MCF 10A (cell line): ENCODE data around the gene NCOA7. TPM values are rescaled to one million over a fixed set of nuclear protein-coding genes. Genes with fewer than 3 reads are reported as not detected.

Experiments used
- BruUV-seq: library from RNA; stranded (reverse); fragments of 400-500 nt; replicated peaks from 2 replicates; lab custom pipeline; 2021; lab: Mats Ljungman, UMichigan
- CTCF ChIA-PET: fragments of 300-600 bp; sonication (Branson Sonifier 250); formaldehyde crosslinking; extraction: SDS; loops from one replicate; lab custom pipeline; 2021; ENCODE audit warnings: antibody characterized with exemption, inconsistent platforms; lab: Yijun Ruan, JAX
- POLR2A ChIA-PET: fragments of 300-600, 350-650 bp; sonication (Branson Sonifier 250); formaldehyde crosslinking; extraction: SDS; loops from one replicate; lab custom pipeline; 2020; ENCODE audit warnings: antibody characterized with exemption, inconsistent platforms; lab: Yijun Ruan, JAX
- DNase-seq: peaks from one replicate; pipeline ENCODE4 v3.0.0-alpha.2; 2018; ENCODE audit not compliant: unreplicated experiment
- H3K27ac Mint-ChIP-seq: one replicate; pipeline ENCODE4 v1.8.0; 2022; ENCODE audit warnings: mild to moderate bottlenecking, low read depth, mixed read lengths; ENCODE audit not compliant: unreplicated experiment
- H3K27me3 Mint-ChIP-seq: one replicate; pipeline ENCODE4 v1.8.0; 2022; ENCODE audit warnings: mixed read lengths; ENCODE audit not compliant: insufficient read depth, unreplicated experiment
- H3K36me3 Mint-ChIP-seq: one replicate; pipeline ENCODE4 v1.8.0; 2022; ENCODE audit warnings: mild to moderate bottlenecking, moderate library complexity, mixed read lengths; ENCODE audit not compliant: insufficient read depth, unreplicated experiment
- H3K4me1 Mint-ChIP-seq: one replicate; pipeline ENCODE4 v1.8.0; 2022; ENCODE audit warnings: mixed read lengths; ENCODE audit not compliant: insufficient read depth, unreplicated experiment
- H3K4me3 Mint-ChIP-seq: one replicate; pipeline ENCODE4 v1.8.0; 2022; ENCODE audit warnings: mild to moderate bottlenecking, moderate library complexity, mixed read lengths; ENCODE audit not compliant: unreplicated experiment
- H3K9me3 Mint-ChIP-seq: one replicate; pipeline ENCODE4 v1.8.0; 2022; ENCODE audit warnings: mixed read lengths; ENCODE audit not compliant: unreplicated experiment
- intact Hi-C: fragments of 100-400 bp; cut with micrococcal nuclease; formaldehyde crosslinking; loops from 2 replicates; pipeline ENCODE4 v1.14.1; 2022
- total RNA-seq: library from RNA; stranded (reverse); gene quantifications from 2 replicates; pipeline ENCODE4 v1.2.3, GENCODE V29; 2022
- TF ChIP-seq, protein P1 (sequence below): fragments of 200-600 bp; IDR thresholded peaks from one replicate; pipeline ENCODE4 v1.8.0; 2022; ENCODE audit warnings: antibody characterized with exemption, mild to moderate bottlenecking; ENCODE audit not compliant: unreplicated experiment

The NCOA7 gene
- total RNA-seq, 1 experiment from 2014 or later: 52.3 TPM

DNA sequence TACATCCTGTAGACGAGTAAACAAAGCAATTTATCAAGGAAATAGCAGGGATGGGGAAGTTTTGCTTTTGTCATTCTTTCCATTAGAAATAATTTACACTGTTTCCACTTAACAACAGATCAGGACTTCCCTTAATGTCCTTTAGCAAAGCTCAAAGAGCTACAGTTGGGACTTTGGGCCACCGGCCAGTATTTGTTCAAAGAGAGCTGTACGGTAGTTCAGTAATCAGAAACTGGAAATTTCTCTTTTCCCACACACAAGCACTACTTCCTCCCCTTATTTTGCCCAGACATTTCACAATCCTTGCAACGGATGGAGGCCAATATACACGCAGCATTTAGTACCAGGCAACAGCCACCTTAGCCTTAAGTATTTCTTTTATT is 153.7 kb downstream of the NCOA7 start:
- TF ChIP-seq, protein P1, sequence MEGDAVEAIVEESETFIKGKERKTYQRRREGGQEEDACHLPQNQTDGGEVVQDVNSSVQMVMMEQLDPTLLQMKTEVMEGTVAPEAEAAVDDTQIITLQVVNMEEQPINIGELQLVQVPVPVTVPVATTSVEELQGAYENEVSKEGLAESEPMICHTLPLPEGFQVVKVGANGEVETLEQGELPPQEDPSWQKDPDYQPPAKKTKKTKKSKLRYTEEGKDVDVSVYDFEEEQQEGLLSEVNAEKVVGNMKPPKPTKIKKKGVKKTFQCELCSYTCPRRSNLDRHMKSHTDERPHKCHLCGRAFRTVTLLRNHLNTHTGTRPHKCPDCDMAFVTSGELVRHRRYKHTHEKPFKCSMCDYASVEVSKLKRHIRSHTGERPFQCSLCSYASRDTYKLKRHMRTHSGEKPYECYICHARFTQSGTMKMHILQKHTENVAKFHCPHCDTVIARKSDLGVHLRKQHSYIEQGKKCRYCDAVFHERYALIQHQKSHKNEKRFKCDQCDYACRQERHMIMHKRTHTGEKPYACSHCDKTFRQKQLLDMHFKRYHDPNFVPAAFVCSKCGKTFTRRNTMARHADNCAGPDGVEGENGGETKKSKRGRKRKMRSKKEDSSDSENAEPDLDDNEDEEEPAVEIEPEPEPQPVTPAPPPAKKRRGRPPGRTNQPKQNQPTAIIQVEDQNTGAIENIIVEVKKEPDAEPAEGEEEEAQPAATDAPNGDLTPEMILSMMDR: no peak
- peak; percentile 93 for DNase-seq
- peaks cover 72% of the 10 kb centered on the region for H3K4me1 Mint-ChIP-seq
- CTCF ChIA-PET: interaction anchor here (1.1 to 1.5 kb wide), 4 partner anchors 9 to 86 kb away, joined by 3 to 5 read pairs (median 4); partner anchors contain the start of gene HINT3
- peak overlapping the region; percentile 92 for H3K27ac Mint-ChIP-seq
- intact Hi-C loops: no loop called here
- H3K9me3 Mint-ChIP-seq: no peaks in the 10 kb centered on the region
- BruUV-seq: no TSS peak
- POLR2A ChIA-PET: interaction anchor here (0.6 to 11.4 kb wide), 11 partner anchors 9 to 774 kb away, joined by 3 to 305 read pairs (median 12); partner anchors contain the start of genes HINT3 and NCOA7
- H3K27me3 Mint-ChIP-seq: no peaks in the 10 kb centered on the region
- no peaks in the 10 kb centered on the region for H3K36me3 Mint-ChIP-seq
- H3K4me3 Mint-ChIP-seq: no peak overlapping the region

DNA sequence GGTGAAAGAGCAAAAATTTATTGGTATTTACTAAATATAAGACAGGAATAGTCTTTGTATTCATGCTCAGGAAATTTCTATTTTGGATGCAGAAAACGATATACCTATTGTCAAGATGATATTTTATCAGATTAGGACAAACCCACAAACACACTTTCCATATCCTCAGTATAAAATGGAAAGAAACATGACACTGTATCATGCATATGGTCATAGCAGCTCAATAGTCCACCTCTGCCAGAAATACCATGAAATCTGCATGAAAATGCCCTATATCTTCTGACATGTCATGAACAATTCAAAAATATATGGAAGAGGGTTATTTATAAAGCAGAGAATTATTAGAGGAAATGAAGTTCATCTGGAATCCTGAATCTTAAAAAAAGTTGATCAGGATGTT is 154.1 kb downstream of the NCOA7 start:
- CTCF ChIA-PET: interaction anchor here (1.1 to 3.8 kb wide), 3 partner anchors 8 to 25 kb away, joined by 3 to 13 read pairs (median 5); no protein-coding TSS in a partner anchor
- Mint-ChIP-seq H3K4me3 (no peak overlapping the region), H3K4me1 (peaks cover 70% of the 10 kb centered on the region), H3K27me3 (no peaks in the 10 kb centered on the region), H3K9me3 (no peaks in the 10 kb centered on the region), H3K36me3 (no peaks in the 10 kb centered on the region), H3K27ac (peak overlapping the region; percentile 92)
- DNase-seq: no peak
- no TSS peak for BruUV-seq
- POLR2A ChIA-PET: interaction anchor here (0.6 to 11.4 kb wide), 11 partner anchors 9 to 773 kb away, joined by 3 to 305 read pairs (median 8); partner anchors contain the start of genes HINT3 and NCOA7
- TF ChIP-seq, protein P1: no peak
- intact Hi-C loops: no loop called here

DNA sequence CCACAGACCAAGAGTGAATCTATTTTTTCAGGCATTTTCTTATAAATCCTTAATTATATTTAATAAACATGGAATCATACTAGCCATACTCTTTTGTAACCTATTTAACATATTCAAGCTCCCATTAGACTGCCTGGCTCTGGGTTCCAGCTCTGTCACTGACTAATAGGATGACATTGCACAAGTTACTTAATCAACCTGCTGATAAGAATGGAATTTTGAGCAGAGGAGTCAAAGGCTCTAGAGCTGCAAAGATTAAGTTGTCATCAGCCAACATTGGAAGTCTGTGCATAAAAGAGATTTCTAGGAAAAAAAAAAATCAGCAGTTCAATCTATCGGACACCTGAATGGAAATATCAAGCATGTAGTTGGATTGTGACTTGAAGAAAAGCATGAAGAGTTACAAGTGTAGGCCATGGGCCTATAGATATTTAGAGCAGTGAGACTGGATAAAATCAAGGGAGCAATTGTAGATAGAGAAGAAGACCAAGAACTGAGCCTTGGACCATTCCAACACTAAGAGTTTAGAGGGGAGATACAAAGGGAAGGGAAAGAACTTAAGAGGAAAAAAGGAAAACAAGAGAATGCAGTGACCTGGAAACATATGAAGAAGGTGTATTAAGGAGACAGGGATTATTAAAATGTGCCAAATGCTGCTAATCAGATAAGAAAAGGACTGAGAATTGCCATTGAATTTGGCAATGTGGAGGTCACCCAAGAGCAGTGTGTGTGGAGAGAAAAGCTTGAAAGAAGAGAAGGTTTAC is 154.8 kb downstream of the NCOA7 start:
- DNase-seq: no peak
- no peaks in the 10 kb centered on the region for H3K27me3 Mint-ChIP-seq
- no peaks in the 10 kb centered on the region for H3K36me3 Mint-ChIP-seq
- intact Hi-C loops: loop anchor here (1.0 kb wide), 1 partner anchor 21 kb away; no protein-coding TSS in a partner anchor
- TF ChIP-seq, protein P1: no peak
- peaks cover 70% of the 10 kb centered on the region for H3K4me1 Mint-ChIP-seq
- CTCF ChIA-PET: interaction anchor here (0.6 to 3.8 kb wide), 12 partner anchors 8 to 154 kb away, joined by 3 to 13 read pairs (median 4); partner anchors contain the start of genes HINT3 and NCOA7
- H3K27ac Mint-ChIP-seq: peak overlapping the region; percentile 92
- H3K4me3 Mint-ChIP-seq: peak overlapping the region; percentile 11
- POLR2A ChIA-PET: interaction anchor here (0.7 to 11.4 kb wide), 20 partner anchors 8 to 1413 kb away, joined by 3 to 305 read pairs (median 4); partner anchors contain the start of genes HINT3, NCOA7 and TRMT11
- TSS peak; percentile 72 for BruUV-seq
- H3K9me3 Mint-ChIP-seq: no peaks in the 10 kb centered on the region

DNA sequence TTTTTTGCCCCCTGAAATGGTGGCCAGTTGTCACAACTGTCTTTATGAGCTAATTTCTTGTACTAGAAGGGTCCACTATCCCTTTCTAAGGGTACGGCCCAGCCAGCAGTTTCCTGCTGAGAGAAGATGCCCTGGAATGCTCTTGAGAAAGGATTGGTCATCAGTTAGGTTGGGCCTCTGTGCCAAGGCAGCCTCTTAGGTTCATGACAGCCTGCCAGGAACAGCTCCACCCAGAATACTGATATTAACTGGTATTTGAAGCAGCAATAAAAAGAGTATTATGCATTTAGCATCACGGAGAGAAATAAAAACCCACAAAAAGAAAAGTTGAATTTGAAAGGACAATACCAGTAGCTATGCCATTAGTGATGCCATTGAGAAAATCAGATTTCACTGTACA is 156.9 kb downstream of the NCOA7 start:
- Mint-ChIP-seq H3K9me3 (no peaks in the 10 kb centered on the region), H3K36me3 (no peaks in the 10 kb centered on the region), H3K27ac (peak overlapping the region; percentile 11), H3K27me3 (no peaks in the 10 kb centered on the region), H3K4me1 (peaks cover 62% of the 10 kb centered on the region), H3K4me3 (peak overlapping the region; percentile 24)
- DNase-seq: peak; percentile 91
- intact Hi-C loops: no loop called here
- no TSS peak for BruUV-seq
- CTCF ChIA-PET: interaction anchor here (0.6 to 3.8 kb wide), 16 partner anchors 8 to 167 kb away, joined by 3 to 13 read pairs (median 5); partner anchors contain the start of genes HINT3 and NCOA7
- POLR2A ChIA-PET: interaction anchor here (0.7 to 11.4 kb wide), 15 partner anchors 9 to 1396 kb away, joined by 3 to 305 read pairs (median 7); partner anchors contain the start of genes HDDC2, HINT3, NCOA7 and TRMT11
- TF ChIP-seq, protein P1: no peak
